GM19328 (cell line): ENCODE results near the gene OXA1L.
"Not testable (repeated sequence)": the region's sequence is repeated elsewhere in the genome, so short reads cannot be mapped to it uniquely, and the experiment has no call there.

Source experiments
- ATAC-seq: cut with Tn5 transposase; IDR thresholded peaks from one replicate; pipeline ENCODE4 v1.9.1; 2021; ENCODE audit warnings: mild to moderate bottlenecking, moderate library complexity; ENCODE audit not compliant: unreplicated experiment

OXA1L gene

DNA sequence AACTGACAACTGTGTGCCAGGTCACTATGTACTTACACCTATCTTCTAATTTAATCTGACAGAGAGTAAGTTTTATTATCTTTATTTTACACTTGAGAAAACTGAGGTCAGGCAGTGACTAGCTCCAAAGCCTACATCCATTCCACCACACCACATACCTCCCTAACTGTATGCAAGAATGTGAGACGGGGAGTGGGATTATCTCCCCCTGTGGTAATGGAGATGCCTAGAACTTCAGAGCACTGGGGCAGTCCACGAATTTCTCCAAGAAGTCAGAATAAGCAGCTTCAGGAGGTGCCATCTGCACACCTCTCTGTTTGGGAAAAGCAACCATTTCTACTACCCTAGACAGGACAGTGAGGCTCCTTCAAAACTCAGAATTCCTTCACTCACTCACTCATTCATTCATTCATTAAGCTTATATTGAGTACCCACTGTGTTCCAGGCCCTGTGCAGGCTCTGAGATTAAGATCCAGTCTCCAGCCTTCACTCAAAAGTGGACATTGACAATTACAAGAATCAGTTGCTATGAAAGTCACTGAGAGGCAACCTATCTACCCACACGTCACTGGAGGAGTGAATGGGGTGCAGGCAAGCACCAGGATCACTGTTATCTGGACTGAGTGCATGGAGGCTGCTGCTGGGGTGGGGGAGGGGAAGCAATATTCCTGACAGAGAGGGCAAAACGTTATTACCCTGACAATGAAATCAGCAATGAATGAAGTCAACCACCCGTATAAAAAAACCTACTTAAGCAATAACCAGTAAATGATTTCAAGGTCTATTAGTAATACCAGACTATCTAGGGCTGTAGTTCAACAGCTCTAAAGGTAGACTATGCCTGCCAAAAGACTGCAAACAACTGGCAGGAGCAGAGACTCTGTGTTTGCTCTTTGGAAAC, 30.8 kb downstream of the OXA1L start:
- ATAC-seq = no peak

DNA sequence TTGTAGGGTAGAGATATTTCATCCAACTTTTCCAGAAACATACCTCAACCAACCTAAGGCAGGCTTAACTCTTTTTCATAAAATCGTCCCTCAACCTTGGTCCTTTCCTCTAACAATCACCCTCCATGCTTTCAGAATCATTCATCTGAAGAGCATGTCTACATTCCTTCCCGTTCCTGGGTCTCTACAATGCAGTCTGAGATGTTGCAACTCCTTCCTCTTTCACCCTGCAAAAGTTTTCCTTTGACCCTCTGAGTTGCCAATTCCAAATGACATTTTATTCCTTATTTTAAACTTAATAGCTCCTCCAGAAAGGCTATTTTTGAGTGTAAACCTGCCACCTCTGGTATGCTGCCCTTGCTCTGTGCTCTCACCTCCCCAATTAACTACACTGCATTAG, 32.0 kb downstream of the OXA1L start:
- ATAC-seq = no peak

GRCh38 chr14:22800346-22800745, 33.9 kb downstream of the OXA1L start:
- no peak for ATAC-seq

- no peak for ATAC-seq
Measured at GRCh38 chr14:22801716-22802115, 35.2 kb downstream of the OXA1L start.

GRCh38 chr14:22802860-22803686, 36.6 kb downstream of the OXA1L start:
- ATAC-seq = no peak

- no peak for ATAC-seq
Measured at GRCh38 chr14:22803687-22803974, 37.1 kb downstream of the OXA1L start.

GRCh38 chr14:22805235-22805634, 38.7 kb downstream of the OXA1L start:
- ATAC-seq = not testable (repeated sequence)

DNA sequence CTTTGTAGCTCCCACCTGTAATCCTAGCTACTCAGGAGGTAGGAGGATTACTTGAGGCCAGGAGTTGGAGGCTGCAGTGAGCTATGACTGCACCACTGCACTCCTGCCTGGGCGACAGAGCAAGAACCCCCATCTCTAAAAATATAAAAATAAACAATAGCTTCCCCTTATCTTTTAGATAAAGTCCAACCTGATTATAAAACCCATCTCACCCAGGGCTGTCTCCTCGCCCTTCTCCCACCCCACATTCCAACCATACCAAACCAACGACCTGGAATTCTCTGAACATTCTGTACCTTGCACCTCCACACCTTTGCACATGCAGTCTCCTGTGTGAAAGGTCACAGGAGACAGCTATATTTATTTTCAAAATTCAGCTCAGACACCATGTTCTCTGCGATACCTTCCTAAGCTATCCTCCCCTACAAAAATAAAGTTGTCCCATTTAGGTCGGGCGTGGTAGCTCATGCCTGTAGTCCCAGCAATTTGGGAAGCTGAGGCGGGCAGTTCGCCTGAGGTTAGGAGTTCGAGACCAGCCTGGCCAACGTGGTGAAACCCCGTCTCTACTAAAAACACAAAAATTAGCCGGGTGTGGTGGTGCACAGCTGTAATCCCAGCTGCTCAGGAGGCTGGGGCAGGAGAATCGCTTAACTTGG, 41.1 kb downstream of the OXA1L start:
- no peak for ATAC-seq

DNA sequence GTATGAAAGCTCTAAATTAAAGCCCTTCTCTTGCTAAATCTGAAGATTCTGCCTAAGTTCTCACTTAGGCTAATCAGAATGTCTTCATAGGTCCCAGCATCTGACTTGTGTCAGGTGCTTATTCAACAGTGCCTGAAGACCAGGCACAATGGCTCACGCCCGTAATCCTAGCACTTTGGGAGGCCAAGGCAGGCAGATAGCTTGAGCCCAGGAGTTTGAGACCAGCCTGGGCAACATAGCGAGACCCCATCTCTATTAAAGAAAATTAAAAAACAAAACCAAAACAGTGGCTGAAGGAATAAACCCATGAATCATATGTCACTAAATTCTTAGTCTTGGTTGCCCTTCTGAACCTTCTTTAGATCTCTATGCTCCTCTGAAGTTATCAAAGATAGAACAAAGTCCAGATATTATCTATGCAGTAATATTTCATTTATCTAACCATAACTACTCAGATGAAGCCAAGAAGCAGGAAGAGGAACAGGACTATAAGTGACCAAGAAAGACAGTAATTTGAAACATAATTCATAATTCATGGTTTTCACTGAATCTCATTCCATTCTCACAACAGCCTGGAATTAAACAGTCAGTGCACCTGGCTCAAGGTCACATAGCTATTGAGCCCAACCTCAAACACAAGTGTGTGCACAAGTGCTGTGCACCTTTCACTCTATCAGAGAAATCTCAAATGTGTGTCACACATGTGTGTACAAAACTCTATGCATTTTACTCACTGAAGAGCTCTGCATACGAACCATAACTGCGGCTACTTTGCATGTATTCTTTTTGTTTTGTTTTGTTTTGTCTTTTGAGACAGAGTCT, 42.1 kb downstream of the OXA1L start:
- ATAC-seq = no peak

DNA sequence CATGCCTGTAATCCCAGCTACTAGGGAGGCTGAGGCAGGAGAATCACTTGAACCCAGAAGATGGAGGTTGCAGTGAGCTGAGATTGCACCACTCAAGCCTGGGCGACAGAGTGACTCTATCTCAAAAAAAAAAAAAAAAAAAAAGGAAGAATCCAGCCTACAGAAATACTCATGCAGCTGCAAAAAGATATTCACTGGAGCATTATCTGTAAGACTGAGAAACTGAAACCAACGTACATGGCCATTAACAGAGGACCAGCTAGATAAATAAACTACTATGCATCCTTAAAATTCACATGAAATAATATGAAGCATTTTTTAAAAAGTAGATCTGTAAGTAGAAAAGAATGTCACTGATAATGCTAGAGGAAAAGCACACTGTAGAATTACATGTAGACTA, 45.2 kb downstream of the OXA1L start:
- ATAC-seq = no peak

GRCh38 chr14:22812744-22813143, 46.3 kb downstream of the OXA1L start:
- no peak for ATAC-seq

DNA sequence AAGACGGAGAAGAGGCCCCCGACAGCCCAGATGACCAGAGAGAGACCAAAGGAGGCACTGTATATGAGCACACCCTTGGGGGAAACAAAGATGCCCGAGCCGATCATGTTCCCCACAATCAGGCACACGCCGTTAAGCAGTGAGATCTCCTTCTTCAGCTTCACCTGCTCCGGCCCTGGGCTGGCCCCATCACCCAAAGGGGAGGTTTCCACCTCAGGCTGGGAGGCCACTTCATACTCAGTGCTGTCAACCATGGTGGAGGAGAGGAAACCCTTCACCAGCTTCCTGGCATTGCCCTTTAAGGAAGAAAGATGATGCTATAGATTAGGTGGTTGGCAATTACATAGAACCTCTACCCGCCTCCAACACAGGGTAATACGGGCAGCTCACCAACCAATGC, 46.7 kb downstream of the OXA1L start:
- no peak for ATAC-seq

GRCh38 chr14:22814373-22814772, 47.9 kb downstream of the OXA1L start:
- no peak for ATAC-seq

DNA sequence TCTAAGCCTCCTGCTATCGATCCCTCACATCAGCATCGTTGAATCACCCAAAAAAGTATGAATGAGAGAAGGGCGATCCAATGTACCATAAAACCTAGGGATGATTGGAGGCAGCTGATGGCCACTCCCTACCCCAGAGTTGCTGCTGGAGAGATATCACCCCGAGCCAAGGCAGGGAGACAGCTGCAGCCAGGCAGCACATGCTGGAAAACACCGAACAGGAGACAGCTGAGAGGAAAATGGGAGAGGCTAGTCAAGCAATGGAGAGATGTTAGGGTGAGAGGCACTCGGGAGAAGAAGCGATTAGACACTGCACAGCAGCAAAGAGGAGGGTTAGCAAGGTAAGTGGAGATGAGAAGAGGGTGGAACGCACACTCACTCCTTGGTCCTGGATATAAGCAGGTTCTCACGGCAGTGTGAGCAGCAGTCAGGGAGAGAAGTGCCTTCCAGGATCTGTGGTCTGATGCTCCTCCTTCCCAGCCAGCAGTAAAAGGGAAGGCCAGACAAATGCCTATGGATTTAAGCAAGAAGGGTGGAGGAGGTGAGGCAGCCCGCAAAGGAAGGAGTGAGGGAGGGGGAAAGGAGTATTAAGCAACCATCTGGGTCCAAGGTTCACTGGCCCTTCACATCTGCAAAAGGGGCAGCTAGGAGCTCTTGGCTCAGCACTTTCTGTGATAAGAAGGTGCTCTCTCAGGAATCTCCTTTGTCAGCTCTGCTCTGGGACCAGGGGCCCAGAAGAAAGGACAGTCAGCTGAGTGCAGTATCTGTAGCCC, 48.6 kb downstream of the OXA1L start, which contains the start of gene SLC7A7:
Gene SLC7A7 (minus strand): TSS at position 495 of the 773 bp plus-strand sequence. CDS start 2,037 bp downstream, outside the sequence.
- no peak for ATAC-seq

- ATAC-seq = no peak
Measured at GRCh38 chr14:22819151-22819988, 52.9 kb downstream of the OXA1L start.

GRCh38 chr14:22820731-22821130, 54.2 kb downstream of the OXA1L start:
- ATAC-seq = no peak

DNA sequence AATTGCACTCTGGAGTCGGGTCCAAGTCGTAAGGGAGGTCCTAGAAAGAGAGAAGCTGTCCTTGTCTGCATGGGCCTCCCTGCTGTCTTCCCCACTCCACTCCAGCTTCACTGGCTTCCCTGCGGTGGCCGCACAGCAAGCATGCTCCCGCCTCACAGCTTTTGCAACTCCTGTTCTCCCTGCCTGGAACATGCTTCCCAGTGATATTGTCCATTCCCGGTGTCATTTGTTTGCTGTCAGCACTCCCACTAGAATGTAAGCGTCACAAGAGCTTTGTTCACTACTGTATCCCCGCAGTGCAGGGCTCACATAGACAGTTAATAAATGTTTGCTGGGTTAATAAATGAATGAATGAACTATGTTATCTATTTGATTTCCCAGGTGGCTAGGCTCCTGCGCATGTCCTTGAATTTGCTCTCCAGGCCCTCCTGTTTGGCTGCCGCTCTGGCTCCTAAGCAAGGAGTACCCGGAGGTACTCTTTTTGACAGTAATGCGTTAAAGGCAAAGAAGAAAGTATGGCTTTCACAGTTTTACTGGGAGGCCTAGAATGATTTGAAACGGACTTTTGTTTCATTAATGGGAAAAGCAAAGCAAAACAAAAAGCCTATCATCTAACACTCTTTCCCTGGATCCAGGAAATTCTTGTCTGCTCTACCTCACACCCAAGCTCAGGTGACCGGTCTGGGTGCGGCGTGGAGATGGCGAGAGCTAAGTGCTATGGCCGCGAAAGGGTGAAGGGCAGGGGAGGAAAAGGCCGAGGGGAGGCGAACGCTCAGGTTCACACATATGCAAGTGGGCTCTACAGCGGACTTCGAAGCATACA, 54.9 kb downstream of the OXA1L start:
- ATAC-seq = no peak

DNA sequence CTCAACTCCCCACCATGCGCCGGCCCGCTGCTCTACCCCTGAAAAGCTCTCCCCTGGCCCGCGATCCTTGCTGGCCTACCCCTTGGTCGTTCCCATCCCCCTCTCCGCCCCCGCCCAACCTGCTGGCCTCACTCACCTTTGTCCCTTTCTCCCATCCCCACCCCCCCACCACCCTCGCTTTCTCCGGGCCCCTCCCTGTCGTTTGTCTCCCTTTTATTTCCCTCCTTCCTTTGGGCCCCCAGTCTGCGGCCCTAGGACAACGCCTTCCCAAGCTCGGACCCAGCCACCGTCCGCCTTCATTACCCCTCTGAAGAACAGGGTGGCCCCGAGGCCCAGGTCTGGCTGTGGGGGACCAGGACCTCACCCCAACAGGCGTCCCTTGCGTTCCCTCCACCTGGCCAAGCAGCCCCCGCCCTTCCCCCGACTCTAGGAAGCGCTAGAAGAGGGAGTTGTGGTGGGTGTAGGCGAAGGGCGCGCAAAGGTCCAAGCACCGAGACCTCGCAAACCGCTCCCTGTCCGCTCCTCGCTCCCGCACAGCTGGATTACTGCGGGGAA, 55.6 kb downstream of the OXA1L start:
- no peak for ATAC-seq
